Measurements from ENCODE around the gene COMMD10. TPM values are rescaled to one million over a fixed set of nuclear protein-coding genes. Genes with fewer than 3 reads are reported as not detected.
"Not testable (repeated sequence)": the region's sequence is repeated elsewhere in the genome, so short reads cannot be mapped to it uniquely, and the experiment has no call there.

COMMD10 gene
- total and polyA plus RNA-seq, 10 donors = 16.6 to 55.4 (median 42.9) TPM

GRCh38 chr5:116090302-116090701, 5.5 kb downstream of the COMMD10 start:
- intact Hi-C loops (cut with DNase I; ENCODE audit: low total_unique reads) = no loop called here

GRCh38 chr5:116091416-116091815, 6.6 kb downstream of the COMMD10 start:
- Histone ChIP-seq H3K4me1 (peaks cover 5 to 22% (median 13%) of the 10 kb centered on the region in 6 donors), H3K9me3 (no peaks in the 10 kb centered on the region), H3K27ac (no peak overlapping the region), H3K36me3 (peaks cover 0 to 86% (median 46%) of the 10 kb centered on the region in 6 donors), H3K4me3 (no peak overlapping the region), H3K27me3 (replicated peaks in 1 of 7) (no peaks in the 10 kb centered on the region)
- 0 to 92% (median 2%) methylated on average over 1 of the region's 1 CpG for WGBS, 5 donors
- no peak for DNase-seq
- TF ChIP-seq POLR2A (IDR thresholded peaks at IDR 0.05) (no peak), CTCF (IDR thresholded peaks at IDR 0.05 in 8 of 11, conservative IDR thresholded peaks at IDR 0.05 in 3 of 11) (no peak), POLR2AphosphoS5 (IDR thresholded peaks at IDR 0.05) (no peak)
- intact Hi-C loops (cut with DNase I; ENCODE audit: low total_unique reads) = no loop called here

More at GRCh38 chr5:116090302-116090701, 5.5 kb downstream of the COMMD10 start:
- WGBS, 5 donors = 94 to 99% (median 96%) methylated on average over 3 of the region's 3 CpGs
- Histone ChIP-seq H3K4me1 (peaks cover 10 to 33% (median 21%) of the 10 kb centered on the region in 6 donors), H3K36me3 (peaks cover 0 to 76% (median 42%) of the 10 kb centered on the region in 6 donors), H3K9me3 (no peaks in the 10 kb centered on the region), H3K27ac (no peak overlapping the region), H3K27me3 (replicated peaks in 1 of 7) (no peaks in the 10 kb centered on the region), H3K4me3 (no peak overlapping the region)
- no peak for DNase-seq
- TF ChIP-seq POLR2AphosphoS5 (IDR thresholded peaks at IDR 0.05) (no peak), POLR2A (IDR thresholded peaks at IDR 0.05) (no peak), CTCF (IDR thresholded peaks at IDR 0.05 in 8 of 11, conservative IDR thresholded peaks at IDR 0.05 in 3 of 11) (no peak)

- H3K9me3 ChIP-seq = peaks cover 0 to 4% (median 0%) of the 10 kb centered on the region in 8 donors
- TF ChIP-seq POLR2A (IDR thresholded peaks at IDR 0.05) (no peak), CTCF (IDR thresholded peaks at IDR 0.05 in 8 of 11, conservative IDR thresholded peaks at IDR 0.05 in 3 of 11) (no peak), POLR2AphosphoS5 (IDR thresholded peaks at IDR 0.05) (no peak)
- no peak overlapping the region for H3K4me3 ChIP-seq
- 96 to 99% (median 98%) methylated on average over 4 of the region's 4 CpGs for WGBS, 5 donors
- no peaks in the 10 kb centered on the region for H3K27me3 ChIP-seq (replicated peaks in 1 of 7)
- intact Hi-C loops (cut with DNase I; ENCODE audit: low total_unique reads) = no loop called here
- H3K4me1 ChIP-seq = no peaks in the 10 kb centered on the region
- peaks cover 0 to 98% (median 58%) of the 10 kb centered on the region in 6 donors for H3K36me3 ChIP-seq
- H3K27ac ChIP-seq = no peak overlapping the region
- DNase-seq = no peak
Measured at GRCh38 chr5:116097301-116097700, 12.5 kb downstream of the COMMD10 start.

- Histone ChIP-seq H3K27ac (no peak overlapping the region), H3K36me3 (peaks cover 0 to 88% (median 44%) of the 10 kb centered on the region in 6 donors), H3K4me3 (no peak overlapping the region), H3K4me1 (no peaks in the 10 kb centered on the region), H3K9me3 (peaks cover 0 to 11% (median 0%) of the 10 kb centered on the region in 8 donors), H3K27me3 (replicated peaks in 1 of 7) (no peaks in the 10 kb centered on the region)
- no peak for DNase-seq
- TF ChIP-seq CTCF (IDR thresholded peaks at IDR 0.05 in 8 of 11, conservative IDR thresholded peaks at IDR 0.05 in 3 of 11) (no peak), POLR2A (IDR thresholded peaks at IDR 0.05) (no peak), POLR2AphosphoS5 (IDR thresholded peaks at IDR 0.05) (no peak)
- WGBS, 5 donors = 70 to 100% (median 99%) methylated on average over 2 of the region's 2 CpGs
- intact Hi-C loops (cut with DNase I; ENCODE audit: low total_unique reads) = no loop called here
Measured at GRCh38 chr5:116098998-116099397, 14.2 kb downstream of the COMMD10 start.

GRCh38 chr5:116104941-116105340, 20.1 kb downstream of the COMMD10 start:
- H3K27ac ChIP-seq; DNase-seq; intact Hi-C loops (cut with DNase I; ENCODE audit: low total_unique reads); H3K4me1 ChIP-seq; H3K4me3 ChIP-seq; H3K27me3 ChIP-seq (replicated peaks in 1 of 7): not testable (repeated sequence)
- 92 to 100% (median 96%) methylated on average over 2 of the region's 2 CpGs for WGBS, 5 donors
- Histone ChIP-seq H3K36me3 (peaks cover 0 to 65% (median 16%) of the 10 kb centered on the region in 6 donors), H3K9me3 (peaks cover 0 to 14% (median under 1%) of the 10 kb centered on the region in 8 donors)
